ENCODE data around the gene ZBTB16. TPM values are rescaled to one million over a fixed set of nuclear protein-coding genes. Genes with fewer than 3 reads are reported as not detected.

ZBTB16 gene
- polyA plus RNA-seq, 3 donors: 4.1 to 12.3 (median 8.3) TPM

- Histone ChIP-seq H3K79me2 (ENCODE audit: insufficient read depth, low read length) (no peaks in the 10 kb centered on the region), H3K4me1 (ENCODE audit: control insufficient read depth in 1 of 2, insufficient read depth in 2 of 2, low read length in 2 of 2) (peaks cover 5 to 15% of the 10 kb centered on the region in 2 donors), H4K20me1 (ENCODE audit: insufficient read depth, low read length) (peaks cover 6% of the 10 kb centered on the region), H3K27ac (ENCODE audit: low read depth in 1 of 2, low read length in 2 of 2) (no peak overlapping the region), H3K4me3 (replicated peaks in 1 of 3; ENCODE audit: low read depth in 2 of 3, low read length in 3 of 3) (no peak overlapping the region), H3K9ac (ENCODE audit: insufficient read depth, low read length, poor library complexity, severe bottlenecking) (no peak overlapping the region), H3K4me2 (replicated peaks; ENCODE audit: extremely low read depth, low read length, poor library complexity, severe bottlenecking) (no peak overlapping the region), H3K27me3 (ENCODE audit: control insufficient read depth in 2 of 2, insufficient read depth in 2 of 2, low read length in 2 of 2) (no peaks in the 10 kb centered on the region), H2AFZ (ENCODE audit: insufficient read depth, low read depth, low read length, poor library complexity, severe bottlenecking) (no peak overlapping the region), H3K36me3 (replicated peaks in 1 of 2; ENCODE audit: control insufficient read depth in 1 of 2, insufficient read depth in 2 of 2, low read length in 2 of 2) (no peaks in the 10 kb centered on the region), H3K9me3 (replicated peaks in 1 of 2; ENCODE audit: control insufficient read depth in 1 of 2, insufficient read depth in 1 of 2, low read length in 2 of 2) (no peaks in the 10 kb centered on the region)
- peaks cover 0 to 3% of the 10 kb centered on the region in 2 donors for H3K36me3 Mint-ChIP-seq
- H3K4me1 Mint-ChIP-seq: peaks cover 38% of the 10 kb centered on the region
- intact Hi-C loops (cut with micrococcal nuclease): loop anchor here in 1 of 2 donors (5.0 kb wide), 1 partner anchor 138 kb away; no protein-coding TSS in a partner anchor
- peak overlapping the region in 2 of 7 donors; percentile 33 to 80 for H3K27ac Mint-ChIP-seq
- no peak for TF ChIP-seq CTCF (IDR thresholded peaks at IDR 0.05)
- peaks cover 0 to 4% (median 0%) of the 10 kb centered on the region in 7 donors for H3K9me3 Mint-ChIP-seq
- peaks cover 0 to 6% (median 2%) of the 10 kb centered on the region in 3 donors for H3K27me3 Mint-ChIP-seq (ENCODE audit: low read depth in 3 of 3)
- no peak for DNase-seq
- H3K4me3 Mint-ChIP-seq: no peak overlapping the region
- WGBS (ENCODE audit: insufficient coverage): no CpG with 5 or more reads among the region's 6 CpGs
Measured at GRCh38 chr11:114175706-114176105, 116.2 kb downstream of the ZBTB16 start.

GRCh38 chr11:114176321-114176720, 116.8 kb downstream of the ZBTB16 start:
- no peak for TF ChIP-seq CTCF (IDR thresholded peaks at IDR 0.05)
- Histone ChIP-seq H3K79me2 (ENCODE audit: insufficient read depth, low read length) (no peaks in the 10 kb centered on the region), H3K27me3 (ENCODE audit: control insufficient read depth in 2 of 2, insufficient read depth in 2 of 2, low read length in 2 of 2) (no peaks in the 10 kb centered on the region), H3K4me2 (replicated peaks; ENCODE audit: extremely low read depth, low read length, poor library complexity, severe bottlenecking) (no peak overlapping the region), H3K4me3 (replicated peaks in 1 of 3; ENCODE audit: low read depth in 2 of 3, low read length in 3 of 3) (no peak overlapping the region), H3K36me3 (replicated peaks in 1 of 2; ENCODE audit: control insufficient read depth in 1 of 2, insufficient read depth in 2 of 2, low read length in 2 of 2) (no peaks in the 10 kb centered on the region), H3K9ac (ENCODE audit: insufficient read depth, low read length, poor library complexity, severe bottlenecking) (no peak overlapping the region), H4K20me1 (ENCODE audit: insufficient read depth, low read length) (peaks cover 11% of the 10 kb centered on the region), H3K4me1 (ENCODE audit: control insufficient read depth in 1 of 2, insufficient read depth in 2 of 2, low read length in 2 of 2) (peaks cover 5 to 15% of the 10 kb centered on the region in 2 donors), H2AFZ (ENCODE audit: insufficient read depth, low read depth, low read length, poor library complexity, severe bottlenecking) (no peak overlapping the region), H3K9me3 (replicated peaks in 1 of 2; ENCODE audit: control insufficient read depth in 1 of 2, insufficient read depth in 1 of 2, low read length in 2 of 2) (no peaks in the 10 kb centered on the region), H3K27ac (ENCODE audit: low read depth in 1 of 2, low read length in 2 of 2) (no peak overlapping the region)
- Mint-ChIP-seq H3K4me1 (peaks cover 38% of the 10 kb centered on the region), H3K4me3 (no peak overlapping the region), H3K9me3 (peaks cover 0 to 4% (median 0%) of the 10 kb centered on the region in 7 donors), H3K36me3 (peaks cover 0 to 3% of the 10 kb centered on the region in 2 donors), H3K27me3 (ENCODE audit: low read depth in 3 of 3) (peaks cover 0 to 6% (median 2%) of the 10 kb centered on the region in 3 donors), H3K27ac (no peak overlapping the region)
- intact Hi-C loops (cut with micrococcal nuclease): loop anchor here in 1 of 2 donors (5.0 kb wide), 1 partner anchor 139 kb away; no protein-coding TSS in a partner anchor
- no peak for DNase-seq
- WGBS (ENCODE audit: insufficient coverage): 100% methylated on average over 5 of the region's 8 CpGs
